EL (cell line): ENCODE results near the gene PUM1.

Experiments used
- DNase-seq: peaks from one replicate; pipeline ENCODE4 v3.0.0-alpha.2; 2016

Gene PUM1

GRCh38 chr1:30991862-30992606 is 73.5 kb downstream of the PUM1 start:
- no peak for DNase-seq

- DNase-seq, result peak; percentile 34
Observed at GRCh38 chr1:30990591-30990990, 74.9 kb downstream of the PUM1 start.

GRCh38 chr1:30988045-30988444 is 77.5 kb downstream of the PUM1 start:
- DNase-seq, result peak; percentile 18

- DNase-seq, result no peak
Observed at GRCh38 chr1:30986755-30987154, 78.8 kb downstream of the PUM1 start.

- no peak for DNase-seq
Observed at GRCh38 chr1:30984991-30985503, 80.5 kb downstream of the PUM1 start.

GRCh38 chr1:30984165-30984889 is 81.2 kb downstream of the PUM1 start:
- DNase-seq, result no peak

GRCh38 chr1:30982937-30983336 is 82.6 kb downstream of the PUM1 start:
- no peak for DNase-seq

GRCh38 chr1:30982431-30982830 is 83.1 kb downstream of the PUM1 start:
- DNase-seq, result no peak

- DNase-seq, result no peak
Observed at GRCh38 chr1:30981172-30981571, 84.3 kb downstream of the PUM1 start.

GRCh38 chr1:30977511-30977910 is 88.0 kb downstream of the PUM1 start:
- DNase-seq, result no peak

- peak; percentile 85 for DNase-seq
Observed at GRCh38 chr1:30977105-30977504, 88.4 kb downstream of the PUM1 start.

GRCh38 chr1:30976143-30976542 is 89.4 kb downstream of the PUM1 start:
- DNase-seq, result peak; percentile 38

- no peak for DNase-seq
Observed at GRCh38 chr1:30975217-30975616, 90.3 kb downstream of the PUM1 start.

GRCh38 chr1:30974536-30974935 is 91.0 kb downstream of the PUM1 start:
- DNase-seq, result no peak

- DNase-seq, result peak; percentile 14
Observed at GRCh38 chr1:30972349-30972748, 93.2 kb downstream of the PUM1 start.

- DNase-seq, result no peak
Observed at GRCh38 chr1:30971496-30971895, 94.0 kb downstream of the PUM1 start.

- DNase-seq, result no peak
Observed at GRCh38 chr1:30969903-30970302, 95.6 kb downstream of the PUM1 start.

- peak; percentile 26 for DNase-seq
Observed at GRCh38 chr1:30968220-30968971, 97.1 kb downstream of the PUM1 start.

GRCh38 chr1:30966690-30967369 is 98.7 kb downstream of the PUM1 start:
- DNase-seq, result peak; percentile 80

GRCh38 chr1:30965924-30966599 is 99.5 kb downstream of the PUM1 start:
- DNase-seq, result no peak

- DNase-seq, result no peak
Observed at GRCh38 chr1:30964706-30965105, 100.8 kb downstream of the PUM1 start.
